HepG2 (cell line): ENCODE data around the gene U2AF2.

Source experiments
- CHD4 ChIP-seq: fragments of 200-600 bp; sonication (generic); IDR thresholded peaks from 2 replicates; pipeline ENCODE4 v1.7.0; 2017; ENCODE audit warnings: mild to moderate bottlenecking, low read length, borderline replicate concordance
- PHF8 ChIP-seq: sonication (generic); formaldehyde crosslinking; IDR thresholded peaks from 2 replicates; pipeline ENCODE4 v1.5.0; 2020; ENCODE audit warnings: missing genetic modification reagents
- SP1 ChIP-seq, 2 experiments: fragments of 450-650 bp in 1 of 2; sonication (generic) in 1 of 2; formaldehyde crosslinking in 1 of 2; IDR thresholded peaks; 2 replicates each; pipeline versions ENCODE4 v1.4.0 to v1.6.1; 2016 to 2020; ENCODE audit warnings: missing genetic modification reagents in 1 of 2
- SRSF9 ChIP-seq: fragments of 200-400 bp; formaldehyde crosslinking; IDR thresholded peaks from 2 replicates; pipeline ENCODE4 v1.6.1; 2018; ENCODE audit warnings: borderline replicate concordance, mild to moderate bottlenecking, low read depth, low read length; ENCODE audit not compliant: insufficient read depth, poor library complexity, severe bottlenecking
- YY1 ChIP-seq: IDR thresholded peaks from 2 replicates; pipeline ENCODE4 v1.6.1; 2011; ENCODE audit warnings: low read length, low read depth, moderate library complexity, mild to moderate bottlenecking; ENCODE audit not compliant: insufficient read depth, insufficient replicate concordance
- ZBTB26 ChIP-seq: IDR thresholded peaks from 2 replicates; pipeline ENCODE4 v1.6.1; 2016; ENCODE audit warnings: missing compliant biosample characterization, missing genetic modification reagents, borderline replicate concordance
- ZNF296 ChIP-seq: sonication (generic); formaldehyde crosslinking; conservative IDR thresholded peaks from 2 replicates; pipeline ENCODE4 v1.5.0; 2020; ENCODE audit warnings: mild to moderate bottlenecking, missing genetic modification reagents
- TF ChIP-seq, protein P1 (sequence below): sonication (generic); formaldehyde crosslinking; IDR thresholded peaks from 2 replicates; pipeline ENCODE4 v1.4.0; 2020; ENCODE audit warnings: mild to moderate bottlenecking, missing genetic modification reagents
- TF ChIP-seq, protein P2 (sequence below): sonication (generic); formaldehyde crosslinking; IDR thresholded peaks from 2 replicates; pipeline ENCODE4 v1.5.0; 2020; ENCODE audit warnings: mild to moderate bottlenecking, missing genetic modification reagents, moderate library complexity

GRCh38 chr19:55676889-55677505 is 22.2 kb downstream of the U2AF2 start:
- TF ChIP-seq, protein P1, sequence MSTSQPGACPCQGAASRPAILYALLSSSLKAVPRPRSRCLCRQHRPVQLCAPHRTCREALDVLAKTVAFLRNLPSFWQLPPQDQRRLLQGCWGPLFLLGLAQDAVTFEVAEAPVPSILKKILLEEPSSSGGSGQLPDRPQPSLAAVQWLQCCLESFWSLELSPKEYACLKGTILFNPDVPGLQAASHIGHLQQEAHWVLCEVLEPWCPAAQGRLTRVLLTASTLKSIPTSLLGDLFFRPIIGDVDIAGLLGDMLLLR (CRISPR knock-in tag): no peak
- no peak for TF ChIP-seq SRSF9
- no peak for TF ChIP-seq YY1
- TF ChIP-seq ZBTB26 (CRISPR knock-in tag): no peak
- TF ChIP-seq PHF8: no peak
- TF ChIP-seq, protein P2, sequence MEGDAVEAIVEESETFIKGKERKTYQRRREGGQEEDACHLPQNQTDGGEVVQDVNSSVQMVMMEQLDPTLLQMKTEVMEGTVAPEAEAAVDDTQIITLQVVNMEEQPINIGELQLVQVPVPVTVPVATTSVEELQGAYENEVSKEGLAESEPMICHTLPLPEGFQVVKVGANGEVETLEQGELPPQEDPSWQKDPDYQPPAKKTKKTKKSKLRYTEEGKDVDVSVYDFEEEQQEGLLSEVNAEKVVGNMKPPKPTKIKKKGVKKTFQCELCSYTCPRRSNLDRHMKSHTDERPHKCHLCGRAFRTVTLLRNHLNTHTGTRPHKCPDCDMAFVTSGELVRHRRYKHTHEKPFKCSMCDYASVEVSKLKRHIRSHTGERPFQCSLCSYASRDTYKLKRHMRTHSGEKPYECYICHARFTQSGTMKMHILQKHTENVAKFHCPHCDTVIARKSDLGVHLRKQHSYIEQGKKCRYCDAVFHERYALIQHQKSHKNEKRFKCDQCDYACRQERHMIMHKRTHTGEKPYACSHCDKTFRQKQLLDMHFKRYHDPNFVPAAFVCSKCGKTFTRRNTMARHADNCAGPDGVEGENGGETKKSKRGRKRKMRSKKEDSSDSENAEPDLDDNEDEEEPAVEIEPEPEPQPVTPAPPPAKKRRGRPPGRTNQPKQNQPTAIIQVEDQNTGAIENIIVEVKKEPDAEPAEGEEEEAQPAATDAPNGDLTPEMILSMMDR (CRISPR knock-in tag): no peak
- TF ChIP-seq CHD4: no peak
- TF ChIP-seq SP1 (IDR thresholded peaks at IDR 0.05): no peak
- no peak for TF ChIP-seq SP1 (CRISPR knock-in tag; IDR thresholded peaks at IDR 0.05)
- no peak for TF ChIP-seq ZNF296 (CRISPR knock-in tag)
